Heart left ventricle (tissue), 13 donors: Measurements from ENCODE around the gene AKAP10.

Experiments used
- CTCF ChIP-seq, 12 donors: fragments of 200-600 bp; sonication (generic) in 4 of 12; IDR thresholded peaks; one replicate each; pipeline versions ENCODE4 v1.5.0 to v1.8.0; 2018 to 2022; ENCODE audit warnings: antibody characterized with exemption in 12 of 12, mild to moderate bottlenecking in 5 of 12
- POLR2A ChIP-seq, 2 donors: fragments of 450-650 bp; IDR thresholded peaks; one replicate each; pipeline ENCODE4 v1.6.1; 2017; ENCODE audit warnings: antibody characterized with exemption in 2 of 2, mild to moderate bottlenecking in 2 of 2, moderate library complexity in 2 of 2
- donor health status: ischemic (EF 13 %, LVEDD 7.1; RV severe dilation, severe dysfunction).
- donor health status: DM: no; HTN: yes; CAD: no.
- donor health status: DM: no; HTN: no; CAD: no.
- donor health status: ischemic (EF 25% LVEDD 6.9; RV normal size, moderate dysfunction).
- donor health status: ischemic (EF 25% LVEDD 5.7; RV mildly dilated, moderate dysfunction).
- donor health status: ischemic (EF 35%, LVEDD 5.7; RV mildly dilated, moderate dysfunction).
- donor health status: nonischemic (EF 11% LVEDD 7.7; RV severe dilation, severe dysfunction).
- donor health status: DM: yes; HTN: yes; CAD: no.
- donor health status: PGD.
- donor health status: ischemic (EF 29% LVEDD 5.4; RV normal size, mild dysfunction).
- donor health status: nonischemic (EF 23%, LVEDD 6.1; RV moderate dilation, normal function).

- no peak for TF ChIP-seq CTCF (IDR thresholded peaks at IDR 0.05)
- TF ChIP-seq POLR2A (IDR thresholded peaks at IDR 0.05): no peak
These were observed 112.6 kb downstream of the AKAP10 start for GRCh38 chr17:19865021-19865420.
